Measurements from ENCODE around the gene ADGRL3.

Gene ADGRL3

DNA sequence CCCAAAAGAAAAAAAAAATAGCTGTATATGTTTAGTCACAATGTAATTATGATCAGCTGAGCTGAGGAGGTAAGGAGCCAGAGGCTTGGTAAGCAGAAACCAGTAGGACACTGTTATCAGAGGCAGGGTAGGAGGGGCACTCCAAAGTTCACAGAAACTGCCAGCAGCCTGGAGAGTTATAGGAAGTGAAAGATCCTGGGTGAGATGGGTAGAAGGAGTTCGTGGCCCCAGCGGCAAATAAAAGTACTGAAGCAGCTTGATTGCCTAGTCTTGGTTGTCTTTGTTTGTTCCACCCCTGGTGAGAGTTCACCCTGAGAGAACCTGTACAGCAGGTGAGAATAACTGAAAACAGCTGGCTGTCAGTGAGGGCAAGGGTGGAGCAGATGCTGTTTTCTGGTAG is 340.8 kb downstream of the ADGRL3 start:
- POLR2A ChIA-PET: no interaction called here
- TF ChIP-seq RBAK (tag by site-specific recombination; IDR thresholded peaks at IDR 0.05): no peak
- TF ChIP-seq, protein P1, sequence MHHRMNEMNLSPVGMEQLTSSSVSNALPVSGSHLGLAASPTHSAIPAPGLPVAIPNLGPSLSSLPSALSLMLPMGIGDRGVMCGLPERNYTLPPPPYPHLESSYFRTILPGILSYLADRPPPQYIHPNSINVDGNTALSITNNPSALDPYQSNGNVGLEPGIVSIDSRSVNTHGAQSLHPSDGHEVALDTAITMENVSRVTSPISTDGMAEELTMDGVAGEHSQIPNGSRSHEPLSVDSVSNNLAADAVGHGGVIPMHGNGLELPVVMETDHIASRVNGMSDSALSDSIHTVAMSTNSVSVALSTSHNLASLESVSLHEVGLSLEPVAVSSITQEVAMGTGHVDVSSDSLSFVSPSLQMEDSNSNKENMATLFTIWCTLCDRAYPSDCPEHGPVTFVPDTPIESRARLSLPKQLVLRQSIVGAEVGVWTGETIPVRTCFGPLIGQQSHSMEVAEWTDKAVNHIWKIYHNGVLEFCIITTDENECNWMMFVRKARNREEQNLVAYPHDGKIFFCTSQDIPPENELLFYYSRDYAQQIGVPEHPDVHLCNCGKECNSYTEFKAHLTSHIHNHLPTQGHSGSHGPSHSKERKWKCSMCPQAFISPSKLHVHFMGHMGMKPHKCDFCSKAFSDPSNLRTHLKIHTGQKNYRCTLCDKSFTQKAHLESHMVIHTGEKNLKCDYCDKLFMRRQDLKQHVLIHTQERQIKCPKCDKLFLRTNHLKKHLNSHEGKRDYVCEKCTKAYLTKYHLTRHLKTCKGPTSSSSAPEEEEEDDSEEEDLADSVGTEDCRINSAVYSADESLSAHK (tag by site-specific recombination; IDR thresholded peaks at IDR 0.05): 0 out of 2 replicates have a peak, but pooled peaks have one; percentile 27
- peak; percentile 86 for TF ChIP-seq ZSCAN16 (tag by site-specific recombination; IDR thresholded peaks at IDR 0.05)
- Histone ChIP-seq H3K9me3 (ENCODE audit: control insufficient read depth, insufficient read depth, low read depth, low read length) (no peaks in the 10 kb centered on the region), H3K36me3 (ENCODE audit: control insufficient read depth in 2 of 2, insufficient read depth in 1 of 2, low read length in 2 of 2) (no peaks in the 10 kb centered on the region), H3K27ac (ENCODE audit: extremely low read depth, low read depth, low read length) (no peak overlapping the region), H3K4me1 (ENCODE audit: control insufficient read depth, insufficient read depth, low read length) (peaks cover 4% of the 10 kb centered on the region; the same call in 1 of the 2 replicates), H3K4me3 (ENCODE audit: low read depth, low read length) (no peak overlapping the region)
- CTCF ChIA-PET: interaction anchor here (0.6 to 0.7 kb wide), 2 partner anchors 321 to 398 kb away, joined by 3 read pairs; no protein-coding TSS in a partner anchor

DNA sequence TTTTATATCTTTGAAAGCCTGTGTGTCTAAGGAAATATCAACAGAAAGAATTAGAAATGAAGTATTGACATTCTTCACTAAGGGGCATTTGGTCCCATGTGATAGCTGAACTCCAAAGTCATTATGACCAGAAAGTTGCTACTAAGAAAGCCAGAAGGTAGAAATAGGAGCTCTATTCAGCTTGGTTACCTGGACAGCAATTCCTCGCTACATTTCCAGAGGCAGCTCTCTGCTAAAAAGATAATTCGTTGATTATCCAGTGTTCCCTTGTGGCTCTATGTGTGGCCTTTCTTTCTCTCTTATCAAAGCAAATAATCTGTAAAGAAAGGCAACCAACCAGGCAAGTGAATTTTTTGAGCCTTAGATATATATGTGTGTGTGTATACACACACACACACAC is 341.3 kb downstream of the ADGRL3 start:
- no peak overlapping the region for H3K4me3 ChIP-seq (ENCODE audit: low read depth, low read length)
- H3K4me1 ChIP-seq (ENCODE audit: control insufficient read depth, insufficient read depth, low read length): peaks cover 4% of the 10 kb centered on the region; the same call in 1 of the 2 replicates
- no peak overlapping the region for H3K27ac ChIP-seq (ENCODE audit: extremely low read depth, low read depth, low read length)
- no peaks in the 10 kb centered on the region for H3K9me3 ChIP-seq (ENCODE audit: control insufficient read depth, insufficient read depth, low read depth, low read length)
- ChIA-PET POLR2A (no interaction called here), CTCF (interaction anchor here (0.6 kb wide), 1 partner anchor 397 kb away, joined by 3 read pairs; no protein-coding TSS in a partner anchor)
- no peak for TF ChIP-seq ZNF571 (tag by site-specific recombination; IDR thresholded peaks at IDR 0.05)
- TF ChIP-seq ZBTB1 (tag by site-specific recombination; IDR thresholded peaks at IDR 0.05): no peak
- no peak for TF ChIP-seq HOXA7 (CRISPR knock-in tag; IDR thresholded peaks at IDR 0.05; ENCODE audit: borderline replicate concordance)
- TF ChIP-seq, protein P2, sequence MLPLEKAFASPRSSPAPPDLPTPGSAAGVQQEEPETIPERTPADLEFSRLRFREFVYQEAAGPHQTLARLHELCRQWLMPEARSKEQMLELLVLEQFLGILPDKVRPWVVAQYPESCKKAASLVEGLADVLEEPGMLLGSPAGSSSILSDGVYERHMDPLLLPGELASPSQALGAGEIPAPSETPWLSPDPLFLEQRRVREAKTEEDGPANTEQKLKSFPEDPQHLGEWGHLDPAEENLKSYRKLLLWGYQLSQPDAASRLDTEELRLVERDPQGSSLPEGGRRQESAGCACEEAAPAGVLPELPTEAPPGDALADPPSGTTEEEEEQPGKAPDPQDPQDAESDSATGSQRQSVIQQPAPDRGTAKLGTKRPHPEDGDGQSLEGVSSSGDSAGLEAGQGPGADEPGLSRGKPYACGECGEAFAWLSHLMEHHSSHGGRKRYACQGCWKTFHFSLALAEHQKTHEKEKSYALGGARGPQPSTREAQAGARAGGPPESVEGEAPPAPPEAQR (tag by site-specific recombination; IDR thresholded peaks at IDR 0.05): no peak
- TF ChIP-seq, protein P3, sequence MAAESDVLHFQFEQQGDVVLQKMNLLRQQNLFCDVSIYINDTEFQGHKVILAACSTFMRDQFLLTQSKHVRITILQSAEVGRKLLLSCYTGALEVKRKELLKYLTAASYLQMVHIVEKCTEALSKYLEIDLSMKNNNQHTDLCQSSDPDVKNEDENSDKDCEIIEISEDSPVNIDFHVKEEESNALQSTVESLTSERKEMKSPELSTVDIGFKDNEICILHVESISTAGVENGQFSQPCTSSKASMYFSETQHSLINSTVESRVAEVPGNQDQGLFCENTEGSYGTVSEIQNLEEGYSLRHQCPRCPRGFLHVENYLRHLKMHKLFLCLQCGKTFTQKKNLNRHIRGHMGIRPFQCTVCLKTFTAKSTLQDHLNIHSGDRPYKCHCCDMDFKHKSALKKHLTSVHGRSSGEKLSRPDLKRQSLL (tag by site-specific recombination; IDR thresholded peaks at IDR 0.05): no peak
- TF ChIP-seq, protein P4, sequence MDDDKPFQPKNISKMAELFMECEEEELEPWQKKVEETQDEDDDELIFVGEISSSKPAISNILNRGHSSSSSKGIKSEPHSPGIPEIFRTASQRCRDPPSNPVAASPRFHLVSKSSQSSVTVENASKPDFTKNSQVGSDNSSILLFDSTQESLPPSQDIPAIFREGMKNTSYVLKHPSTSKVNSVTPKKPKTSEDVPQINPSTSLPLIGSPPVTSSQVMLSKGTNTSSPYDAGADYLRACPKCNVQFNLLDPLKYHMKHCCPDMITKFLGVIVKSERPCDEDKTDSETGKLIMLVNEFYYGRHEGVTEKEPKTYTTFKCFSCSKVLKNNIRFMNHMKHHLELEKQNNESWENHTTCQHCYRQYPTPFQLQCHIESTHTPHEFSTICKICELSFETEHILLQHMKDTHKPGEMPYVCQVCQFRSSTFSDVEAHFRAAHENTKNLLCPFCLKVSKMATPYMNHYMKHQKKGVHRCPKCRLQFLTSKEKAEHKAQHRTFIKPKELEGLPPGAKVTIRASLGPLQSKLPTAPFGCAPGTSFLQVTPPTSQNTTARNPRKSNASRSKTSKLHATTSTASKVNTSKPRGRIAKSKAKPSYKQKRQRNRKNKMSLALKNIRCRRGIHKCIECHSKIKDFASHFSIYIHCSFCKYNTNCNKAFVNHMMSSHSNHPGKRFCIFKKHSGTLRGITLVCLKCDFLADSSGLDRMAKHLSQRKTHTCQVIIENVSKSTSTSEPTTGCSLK (tag by site-specific recombination; IDR thresholded peaks at IDR 0.05): no peak
- no peak for TF ChIP-seq ZNF366 (tag by site-specific recombination; conservative IDR thresholded peaks at IDR 0.05)
- TF ChIP-seq ZNF266 (tag by site-specific recombination; IDR thresholded peaks at IDR 0.05; ENCODE audit: low read depth): no peak
- no peak for TF ChIP-seq ZBTB17 (tag by site-specific recombination; IDR thresholded peaks at IDR 0.05)
- no peak for TF ChIP-seq ZNF596 (tag by site-specific recombination; IDR thresholded peaks at IDR 0.05)
- TF ChIP-seq, protein P5, sequence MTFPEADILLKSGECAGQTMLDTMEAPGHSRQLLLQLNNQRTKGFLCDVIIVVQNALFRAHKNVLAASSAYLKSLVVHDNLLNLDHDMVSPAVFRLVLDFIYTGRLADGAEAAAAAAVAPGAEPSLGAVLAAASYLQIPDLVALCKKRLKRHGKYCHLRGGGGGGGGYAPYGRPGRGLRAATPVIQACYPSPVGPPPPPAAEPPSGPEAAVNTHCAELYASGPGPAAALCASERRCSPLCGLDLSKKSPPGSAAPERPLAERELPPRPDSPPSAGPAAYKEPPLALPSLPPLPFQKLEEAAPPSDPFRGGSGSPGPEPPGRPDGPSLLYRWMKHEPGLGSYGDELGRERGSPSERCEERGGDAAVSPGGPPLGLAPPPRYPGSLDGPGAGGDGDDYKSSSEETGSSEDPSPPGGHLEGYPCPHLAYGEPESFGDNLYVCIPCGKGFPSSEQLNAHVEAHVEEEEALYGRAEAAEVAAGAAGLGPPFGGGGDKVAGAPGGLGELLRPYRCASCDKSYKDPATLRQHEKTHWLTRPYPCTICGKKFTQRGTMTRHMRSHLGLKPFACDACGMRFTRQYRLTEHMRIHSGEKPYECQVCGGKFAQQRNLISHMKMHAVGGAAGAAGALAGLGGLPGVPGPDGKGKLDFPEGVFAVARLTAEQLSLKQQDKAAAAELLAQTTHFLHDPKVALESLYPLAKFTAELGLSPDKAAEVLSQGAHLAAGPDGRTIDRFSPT (tag by site-specific recombination; IDR thresholded peaks at IDR 0.05): no peak
- TF ChIP-seq MYNN (tag by site-specific recombination; IDR thresholded peaks at IDR 0.05; ENCODE audit: borderline replicate concordance): no peak
- TF ChIP-seq ZEB2 (tag by site-specific recombination; IDR thresholded peaks at IDR 0.05): no peak
- TF ChIP-seq ZNF791 (tag by site-specific recombination; IDR thresholded peaks at IDR 0.05): no peak
- no peaks in the 10 kb centered on the region for H3K36me3 ChIP-seq (ENCODE audit: control insufficient read depth in 2 of 2, insufficient read depth in 1 of 2, low read length in 2 of 2)

All from HEK293 (cell line).